Muscle of leg (tissue), 11 donors: ENCODE data around the gene BCAT1. TPM values are rescaled to one million over a fixed set of nuclear protein-coding genes. Genes with fewer than 3 reads are reported as not detected.
"Not testable (repeated sequence)": the region's sequence is repeated elsewhere in the genome, so short reads cannot be mapped to it uniquely, and the experiment has no call there.

ENCODE experiments used
- DNase-seq: peaks from one replicate; pipeline ENCODE4 v3.0.0; 2013
- H3K27ac ChIP-seq: one replicate; pipeline ENCODE4 v1.5.1; 2013; ENCODE audit warnings: mild to moderate bottlenecking, low read length, control low read depth
- H3K27me3 ChIP-seq: one replicate; pipeline ENCODE4 v1.6.1; 2013; ENCODE audit warnings: low read length; ENCODE audit not compliant: control insufficient read depth, insufficient read depth
- H3K36me3 ChIP-seq: one replicate; pipeline ENCODE4 v1.6.1; 2013; ENCODE audit warnings: low read length; ENCODE audit not compliant: control insufficient read depth, insufficient read depth
- H3K4me1 ChIP-seq: one replicate; pipeline ENCODE4 v1.6.1; 2013; ENCODE audit warnings: low read length; ENCODE audit not compliant: control insufficient read depth, insufficient read depth
- H3K4me3 ChIP-seq: one replicate; pipeline ENCODE4 v1.5.1; 2013; ENCODE audit warnings: low read length, control low read depth
- H3K9me3 ChIP-seq: replicated peaks from 2 replicates; pipeline ENCODE4 v1.6.1; 2013; ENCODE audit warnings: low read depth, low read length; ENCODE audit not compliant: control insufficient read depth
- WGBS: methylation state at CpG from one replicate; pipeline ENCODE4 v1.1.5; 2013; ENCODE audit warnings: missing lambda C conversion rate; ENCODE audit not compliant: insufficient coverage; 5-methylcytosine and 5-hydroxymethylcytosine counted together
- polyA plus RNA-seq, 8 donors: library from polyadenylated mRNA; unstranded; fragments of 120-200 nt; gene quantifications; one replicate each; pipeline versions ENCODE4 v1.2.1 to v1.2.3, GENCODE V29; 2013; ENCODE audit warnings: inconsistent platforms in 1 of 8, low replicate concordance in 1 of 8; ENCODE audit not compliant: insufficient read length in 8 of 8, insufficient read depth in 1 of 8
- total RNA-seq: library from RNA; stranded (reverse); fragments of 120-200 nt; gene quantifications from one replicate; pipeline ENCODE4 v1.2.4, GENCODE V29; 2013

The BCAT1 gene
- total and polyA plus RNA-seq, 9 donors = 25.4 to 69.5 (median 58.1) TPM

GRCh38 chr12:24833513-24833912, 115.4 kb downstream of the BCAT1 start:
- H3K4me1 ChIP-seq = peaks cover 4% of the 10 kb centered on the region
- H3K9me3 ChIP-seq = no peaks in the 10 kb centered on the region
- no peak overlapping the region for H3K4me3 ChIP-seq
- no peak overlapping the region for H3K27ac ChIP-seq
- WGBS = 100% methylated on average over 1 of the region's 3 CpGs
- peaks cover 7% of the 10 kb centered on the region for H3K36me3 ChIP-seq
- DNase-seq = no peak
- no peaks in the 10 kb centered on the region for H3K27me3 ChIP-seq

GRCh38 chr12:24823808-24824515, 124.9 kb downstream of the BCAT1 start:
- Histone ChIP-seq H3K27ac (no peak overlapping the region), H3K9me3 (no peaks in the 10 kb centered on the region), H3K36me3 (peaks cover 15% of the 10 kb centered on the region), H3K27me3 (no peaks in the 10 kb centered on the region), H3K4me3 (no peak overlapping the region), H3K4me1 (no peaks in the 10 kb centered on the region)
- peak; percentile 10 for DNase-seq
- 96% methylated on average over 2 of the region's 5 CpGs for WGBS

- H3K27me3 ChIP-seq = no peaks in the 10 kb centered on the region
- H3K4me1 ChIP-seq = no peaks in the 10 kb centered on the region
- peaks cover 11% of the 10 kb centered on the region for H3K36me3 ChIP-seq
- H3K9me3 ChIP-seq = no peaks in the 10 kb centered on the region
- no peak for DNase-seq
- H3K27ac ChIP-seq = no peak overlapping the region
- 71% methylated on average over 1 of the region's 5 CpGs for WGBS
- no peak overlapping the region for H3K4me3 ChIP-seq
Observed at GRCh38 chr12:24822121-24822899, 126.6 kb downstream of the BCAT1 start.

- no peak for DNase-seq
- H3K36me3 ChIP-seq = peaks cover 13% of the 10 kb centered on the region
- no peak overlapping the region for H3K27ac ChIP-seq
- no peaks in the 10 kb centered on the region for H3K27me3 ChIP-seq
- H3K4me3 ChIP-seq = no peak overlapping the region
- H3K4me1 ChIP-seq = no peaks in the 10 kb centered on the region
- H3K9me3 ChIP-seq = no peaks in the 10 kb centered on the region
- WGBS = 84% methylated on average over 3 of the region's 3 CpGs
Observed at GRCh38 chr12:24821691-24822090, 127.2 kb downstream of the BCAT1 start.

- H3K4me3 ChIP-seq = no peak overlapping the region
- no peaks in the 10 kb centered on the region for H3K9me3 ChIP-seq
- no peaks in the 10 kb centered on the region for H3K27me3 ChIP-seq
- DNase-seq = no peak
- no peaks in the 10 kb centered on the region for H3K4me1 ChIP-seq
- peaks cover 13% of the 10 kb centered on the region for H3K36me3 ChIP-seq
- H3K27ac ChIP-seq = no peak overlapping the region
- WGBS = no CpG with 5 or more reads among the region's 5 CpGs
Observed at GRCh38 chr12:24820872-24821271, 128.0 kb downstream of the BCAT1 start.

- Histone ChIP-seq H3K9me3 (no peaks in the 10 kb centered on the region), H3K4me3 (no peak overlapping the region), H3K27me3 (no peaks in the 10 kb centered on the region), H3K4me1 (no peaks in the 10 kb centered on the region), H3K36me3 (peaks cover 11% of the 10 kb centered on the region), H3K27ac (no peak overlapping the region)
- no peak for DNase-seq
- WGBS = no CpG with 5 or more reads among the region's 1 CpG
Observed at GRCh38 chr12:24818351-24818750, 130.6 kb downstream of the BCAT1 start.

GRCh38 chr12:24815114-24815423, 133.8 kb downstream of the BCAT1 start:
- no peak overlapping the region for H3K27ac ChIP-seq
- no peak overlapping the region for H3K4me3 ChIP-seq
- peaks cover 2% of the 10 kb centered on the region for H3K36me3 ChIP-seq
- H3K27me3 ChIP-seq = no peaks in the 10 kb centered on the region
- no peak for DNase-seq
- H3K4me1 ChIP-seq = no peaks in the 10 kb centered on the region
- no CpG with 5 or more reads among the region's 1 CpG for WGBS
- no peaks in the 10 kb centered on the region for H3K9me3 ChIP-seq

- Histone ChIP-seq H3K4me3 (no peak overlapping the region), H3K4me1 (no peaks in the 10 kb centered on the region), H3K36me3 (peaks cover 2% of the 10 kb centered on the region), H3K27me3 (no peaks in the 10 kb centered on the region), H3K9me3 (no peaks in the 10 kb centered on the region), H3K27ac (no peak overlapping the region)
- WGBS = no CpG with 5 or more reads among the region's 2 CpGs
- DNase-seq = peak; percentile 80
Observed at GRCh38 chr12:24814379-24815113, 134.4 kb downstream of the BCAT1 start.

GRCh38 chr12:24810378-24810777, 138.5 kb downstream of the BCAT1 start:
- DNase-seq = no peak
- Histone ChIP-seq H3K4me3 (no peak overlapping the region), H3K9me3 (no peaks in the 10 kb centered on the region), H3K4me1 (no peaks in the 10 kb centered on the region), H3K27ac (no peak overlapping the region), H3K36me3 (no peaks in the 10 kb centered on the region), H3K27me3 (no peaks in the 10 kb centered on the region)
- no CpG with 5 or more reads among the region's 5 CpGs for WGBS

- H3K9me3 ChIP-seq, DNase-seq, H3K4me1 ChIP-seq, H3K36me3 ChIP-seq, H3K27ac ChIP-seq, H3K27me3 ChIP-seq, H3K4me3 ChIP-seq: not testable (repeated sequence)
- 100% methylated on average over 1 of the region's 1 CpG for WGBS
Observed at GRCh38 chr12:24809306-24809705, 139.6 kb downstream of the BCAT1 start.
